Liver (tissue), 9 donors: ENCODE measurements around the gene RPSA. TPM values are rescaled to one million over a fixed set of nuclear protein-coding genes. Genes with fewer than 3 reads are reported as not detected.

Source experiments
- DNase-seq: peaks from one replicate; pipeline ENCODE4 v3.0.0-alpha.2; 2017; ENCODE audit warnings: low spot score
- H3K27ac ChIP-seq, 2 donors: one replicate each; pipeline ENCODE4 v1.7.0; 2013; ENCODE audit warnings: inconsistent platforms in 2 of 2, low read length in 2 of 2, control low read depth in 1 of 2, low read depth in 1 of 2, mild to moderate bottlenecking in 1 of 2
- H3K27me3 ChIP-seq, 4 donors: one replicate each; pipeline versions ENCODE4 v1.6.1 to v1.7.0; 2013; ENCODE audit warnings: low read length in 3 of 4, inconsistent platforms in 1 of 4, mild to moderate bottlenecking in 1 of 4, moderate library complexity in 1 of 4; ENCODE audit not compliant: control insufficient read depth in 4 of 4, insufficient read depth in 4 of 4
- H3K36me3 ChIP-seq, 4 donors: one replicate each; pipeline versions ENCODE4 v1.6.1 to v1.7.0; 2013; ENCODE audit warnings: low read length in 3 of 4, mild to moderate bottlenecking in 3 of 4, low read depth in 1 of 4, moderate library complexity in 1 of 4; ENCODE audit not compliant: control insufficient read depth in 4 of 4, insufficient read depth in 3 of 4
- H3K4me1 ChIP-seq, 4 donors: one replicate each; pipeline versions ENCODE4 v1.6.1 to v1.7.0; 2013; ENCODE audit warnings: low read length in 3 of 4, mild to moderate bottlenecking in 3 of 4, moderate library complexity in 1 of 4; ENCODE audit not compliant: control insufficient read depth in 4 of 4, insufficient read depth in 4 of 4
- H3K4me3 ChIP-seq, 3 donors: one replicate each; pipeline versions ENCODE4 v1.6.1 to v1.7.0; 2013; ENCODE audit warnings: low read length in 3 of 3, control low read depth in 1 of 3, low read depth in 1 of 3, mild to moderate bottlenecking in 1 of 3
- H3K9ac ChIP-seq, 2 donors: one replicate each; pipeline ENCODE4 v1.7.0; 2013; ENCODE audit warnings: low read length in 2 of 2, mild to moderate bottlenecking in 2 of 2, moderate library complexity in 2 of 2, control low read depth in 1 of 2, low read depth in 1 of 2
- H3K9me3 ChIP-seq, 4 donors: one replicate each; pipeline versions ENCODE4 v1.6.1 to v1.7.0; 2013; ENCODE audit warnings: low read length in 3 of 4; ENCODE audit not compliant: control insufficient read depth in 4 of 4
- ATF3 ChIP-seq: IDR thresholded peaks from 2 replicates; pipeline ENCODE4 v1.6.1; 2016; ENCODE audit warnings: antibody characterized with exemption
- CTCF ChIP-seq: fragments of 150-350 bp; IDR thresholded peaks from 2 replicates; pipeline ENCODE4 v1.5.1; 2017; ENCODE audit warnings: improper control_type of control experiment, low read depth, low read length; ENCODE audit not compliant: missing input control
- EGR1 ChIP-seq, 2 donors: IDR thresholded peaks; 2 replicates each; pipeline ENCODE4 v1.6.1; 2016 to 2018; ENCODE audit warnings: antibody characterized with exemption in 2 of 2, low read depth in 2 of 2
- FOXA1 ChIP-seq: IDR thresholded peaks from 2 replicates; pipeline ENCODE4 v1.6.1; 2016; ENCODE audit warnings: antibody characterized with exemption
- FOXA2 ChIP-seq: IDR thresholded peaks from 2 replicates; pipeline ENCODE4 v1.6.1; 2016; ENCODE audit warnings: antibody characterized with exemption
- GABPA ChIP-seq, 2 donors: IDR thresholded peaks in 1 of 2; conservative IDR thresholded peaks in 1 of 2; 2 replicates each; pipeline ENCODE4 v1.6.1; 2016; ENCODE audit warnings: antibody characterized with exemption in 2 of 2, mild to moderate bottlenecking in 1 of 2, moderate library complexity in 1 of 2
- HNF4A ChIP-seq, 2 donors: conservative IDR thresholded peaks; 2 replicates each; pipeline ENCODE4 v1.6.1; 2016; ENCODE audit warnings: antibody characterized with exemption in 2 of 2, mild to moderate bottlenecking in 2 of 2
- HNF4G ChIP-seq: IDR thresholded peaks from 2 replicates; pipeline ENCODE4 v1.6.1; 2016; ENCODE audit warnings: antibody characterized with exemption
- JUND ChIP-seq, 2 donors: IDR thresholded peaks; 2 replicates each; pipeline ENCODE4 v1.6.1; 2016; ENCODE audit warnings: antibody characterized with exemption in 2 of 2
- MAX ChIP-seq: IDR thresholded peaks from 2 replicates; pipeline ENCODE4 v1.6.1; 2016; ENCODE audit warnings: antibody characterized with exemption
- NR2F2 ChIP-seq: IDR thresholded peaks from 2 replicates; pipeline ENCODE4 v1.6.1; 2016; ENCODE audit warnings: antibody characterized with exemption
- RAD21 ChIP-seq, 2 donors: IDR thresholded peaks; 2 replicates each; pipeline ENCODE4 v1.6.1; 2016; ENCODE audit warnings: antibody characterized with exemption in 2 of 2, mild to moderate bottlenecking in 2 of 2
- REST ChIP-seq: IDR thresholded peaks from 2 replicates; pipeline ENCODE4 v1.6.1; 2016; ENCODE audit warnings: antibody characterized with exemption, mild to moderate bottlenecking
- RXRA ChIP-seq, 2 donors: IDR thresholded peaks; 2 replicates each; pipeline ENCODE4 v1.6.1; 2017 to 2018; ENCODE audit warnings: antibody characterized with exemption in 2 of 2, mild to moderate bottlenecking in 1 of 2
- SP1 ChIP-seq: IDR thresholded peaks from 2 replicates; pipeline ENCODE4 v1.6.1; 2018; ENCODE audit warnings: antibody characterized with exemption, mild to moderate bottlenecking
- TAF1 ChIP-seq: conservative IDR thresholded peaks from 2 replicates; pipeline ENCODE4 v1.6.1; 2016; ENCODE audit warnings: antibody characterized with exemption, mild to moderate bottlenecking
- YY1 ChIP-seq: IDR thresholded peaks from 2 replicates; pipeline ENCODE4 v1.6.1; 2016; ENCODE audit warnings: antibody characterized with exemption, mild to moderate bottlenecking
- ZBTB33 ChIP-seq: IDR thresholded peaks from 2 replicates; pipeline ENCODE4 v1.6.1; 2016; ENCODE audit warnings: antibody characterized with exemption
- WGBS: extraction: QIAGEN DNeasy Blood & Tissue Kit; methylation state at CpG from one replicate; pipeline ENCODE4 v1.1.7; 2013; 5-methylcytosine and 5-hydroxymethylcytosine counted together
- polyA plus RNA-seq, 2 donors: library from polyadenylated mRNA; stranded (reverse) in 1 of 2; unstranded in 1 of 2; fragments of 200-250 nt in 1 of 2; fragments of >200 nt in 1 of 2; fragmentation: Nextera tagmentation in 1 of 2; extraction: Ambion mirVana in 1 of 2; gene quantifications; one replicate each; pipeline versions ENCODE4 v1.2.1 to v1.2.3, GENCODE V29; 2013 to 2015
- total RNA-seq, 2 donors: library from RNA; depleted of rRNA; stranded (reverse); fragments of >200 nt; gene quantifications; one replicate each; pipeline ENCODE4 v1.2.3, GENCODE V29; 2014
- donor health status: healthy.
- donor health status: healthy.
- donor health status: healthy.
- donor health status: healthy.
- donor health status: healthy.

Gene RPSA
- total and polyA plus RNA-seq, 4 donors: 200 to 796 (median 443) TPM

GRCh38 chr3:39419742-39420315, 13.3 kb downstream of the RPSA start (continued):
- TF ChIP-seq ZBTB33: no peak
- no peak for TF ChIP-seq ATF3
- no peak for TF ChIP-seq SP1
- no peak for TF ChIP-seq EGR1 (IDR thresholded peaks at IDR 0.05; ENCODE audit: low read depth in 2 of 2)
- no peak for TF ChIP-seq NR2F2
- TF ChIP-seq FOXA1: no peak

- H3K27me3 ChIP-seq: no peaks in the 10 kb centered on the region
- H3K9ac ChIP-seq: no peak overlapping the region
- H3K4me3 ChIP-seq: no peak overlapping the region
- no peaks in the 10 kb centered on the region for H3K9me3 ChIP-seq
- no peak for TF ChIP-seq YY1
- no peak for TF ChIP-seq CTCF
- TF ChIP-seq EGR1 (IDR thresholded peaks at IDR 0.05; ENCODE audit: low read depth in 2 of 2): no peak
- no peak for TF ChIP-seq NR2F2
- no peak for TF ChIP-seq HNF4G
- TF ChIP-seq GABPA (IDR thresholded peaks at IDR 0.05 in 1 of 2, conservative IDR thresholded peaks at IDR 0.05 in 1 of 2): no peak
- no peak for TF ChIP-seq ATF3
- no peak for TF ChIP-seq JUND (IDR thresholded peaks at IDR 0.05)
- no peak for TF ChIP-seq TAF1
- TF ChIP-seq MAX: no peak
- TF ChIP-seq SP1: no peak
- no peak for TF ChIP-seq HNF4A (conservative IDR thresholded peaks at IDR 0.05)
- no peak for TF ChIP-seq RXRA (IDR thresholded peaks at IDR 0.05)
- TF ChIP-seq FOXA2: no peak
- no peak for TF ChIP-seq RAD21 (IDR thresholded peaks at IDR 0.05)
- TF ChIP-seq FOXA1: no peak
- no peak for TF ChIP-seq ZBTB33
- TF ChIP-seq REST: no peak
- H3K36me3 ChIP-seq: no peaks in the 10 kb centered on the region
- DNase-seq: no peak
- no peak overlapping the region for H3K27ac ChIP-seq
- H3K4me1 ChIP-seq: no peaks in the 10 kb centered on the region
- WGBS: 93% methylated on average over 2 of the region's 2 CpGs
Measured at GRCh38 chr3:39420543-39420942, 14.0 kb downstream of the RPSA start.
